Testis (tissue), 5 donors: ENCODE data around the gene ZFP2. TPM values are rescaled to one million over a fixed set of nuclear protein-coding genes. Genes with fewer than 3 reads are reported as not detected.
"Not testable (repeated sequence)": the region's sequence is repeated elsewhere in the genome, so short reads cannot be mapped to it uniquely, and the experiment has no call there.

Source experiments
- DNase-seq: peaks from one replicate; pipeline ENCODE4 v3.0.0-alpha.2; 2019
- H3K27ac ChIP-seq, 2 donors: fragments of 200-600 bp; sonication (generic); one replicate each; pipeline ENCODE4 v1.5.1; 2019
- H3K27me3 ChIP-seq: fragments of 200-600 bp; sonication (generic); one replicate; pipeline ENCODE4 v1.5.1; 2019
- H3K36me3 ChIP-seq: fragments of 200-600 bp; sonication (generic); one replicate; pipeline ENCODE4 v1.5.1; 2017; ENCODE audit warnings: low read depth; ENCODE audit errors: missing control alignments
- H3K4me1 ChIP-seq: fragments of 200-600 bp; sonication (generic); one replicate; pipeline ENCODE4 v1.5.1; 2019
- H3K4me3 ChIP-seq, 2 donors: fragments of 200-600 bp; sonication (generic); one replicate each; pipeline ENCODE4 v1.5.1; 2017 to 2019
- H3K9me3 ChIP-seq: fragments of 200-600 bp; sonication (generic); one replicate; pipeline ENCODE4 v1.5.1; 2017
- POLR2A ChIP-seq: fragments of 450-650 bp; IDR thresholded peaks from one replicate; pipeline ENCODE4 v1.6.1; 2017; ENCODE audit warnings: antibody characterized with exemption, mild to moderate bottlenecking, moderate library complexity
- WGBS, 2 donors: methylation state at CpG; one replicate each; pipeline ENCODE4 v1.1.5; 2018; 5-methylcytosine and 5-hydroxymethylcytosine counted together
- intact Hi-C: fragments of 100-400 bp; cut with DNase I; formaldehyde crosslinking; loops from one replicate; pipeline ENCODE4 v1.15.1; 2023; ENCODE audit warnings: low total_unique reads
- long read RNA-seq, 2 donors: transcript quantifications; one replicate each; lab custom pipeline, GENCODE V29; 2026
- polyA plus RNA-seq: library from polyadenylated mRNA; stranded (reverse); fragments of 350-450 nt; fragmentation: Illumina TruSeq; extraction: RNeasy Lipid Tissue Mini Kit (QIAGEN cat#74804); gene quantifications from one replicate; pipeline ENCODE4 v1.2.3, GENCODE V29; 2014; ENCODE audit warnings: low read depth, low replicate concordance; ENCODE audit not compliant: insufficient read depth
- total RNA-seq, 2 donors: library from RNA; depleted of rRNA; stranded (reverse); fragments of >200 nt; gene quantifications; one replicate each; pipeline ENCODE4 v1.2.3, GENCODE V29; 2016
- TF ChIP-seq, protein P1 (sequence below), 3 experiments: fragments of 450-650 bp in 2 of 3; fragments of 200-600 bp in 1 of 3; sonication (generic) in 1 of 3; IDR thresholded peaks; one replicate each; pipeline ENCODE4 v1.5.1; 2016 to 2019; ENCODE audit warnings: antibody characterized with exemption in 3 of 3, mild to moderate bottlenecking in 2 of 3, moderate library complexity in 1 of 3

ZFP2 gene
- total RNA-seq (10 to 100 TPM in 1 of 2 donors, 1 to 10 TPM in 1; 6.8 to 10.4 TPM), polyA plus RNA-seq (2.7 TPM)
- long read RNA-seq, donor 1: 0 reads
- long read RNA-seq, donor 2: 0 reads

DNA sequence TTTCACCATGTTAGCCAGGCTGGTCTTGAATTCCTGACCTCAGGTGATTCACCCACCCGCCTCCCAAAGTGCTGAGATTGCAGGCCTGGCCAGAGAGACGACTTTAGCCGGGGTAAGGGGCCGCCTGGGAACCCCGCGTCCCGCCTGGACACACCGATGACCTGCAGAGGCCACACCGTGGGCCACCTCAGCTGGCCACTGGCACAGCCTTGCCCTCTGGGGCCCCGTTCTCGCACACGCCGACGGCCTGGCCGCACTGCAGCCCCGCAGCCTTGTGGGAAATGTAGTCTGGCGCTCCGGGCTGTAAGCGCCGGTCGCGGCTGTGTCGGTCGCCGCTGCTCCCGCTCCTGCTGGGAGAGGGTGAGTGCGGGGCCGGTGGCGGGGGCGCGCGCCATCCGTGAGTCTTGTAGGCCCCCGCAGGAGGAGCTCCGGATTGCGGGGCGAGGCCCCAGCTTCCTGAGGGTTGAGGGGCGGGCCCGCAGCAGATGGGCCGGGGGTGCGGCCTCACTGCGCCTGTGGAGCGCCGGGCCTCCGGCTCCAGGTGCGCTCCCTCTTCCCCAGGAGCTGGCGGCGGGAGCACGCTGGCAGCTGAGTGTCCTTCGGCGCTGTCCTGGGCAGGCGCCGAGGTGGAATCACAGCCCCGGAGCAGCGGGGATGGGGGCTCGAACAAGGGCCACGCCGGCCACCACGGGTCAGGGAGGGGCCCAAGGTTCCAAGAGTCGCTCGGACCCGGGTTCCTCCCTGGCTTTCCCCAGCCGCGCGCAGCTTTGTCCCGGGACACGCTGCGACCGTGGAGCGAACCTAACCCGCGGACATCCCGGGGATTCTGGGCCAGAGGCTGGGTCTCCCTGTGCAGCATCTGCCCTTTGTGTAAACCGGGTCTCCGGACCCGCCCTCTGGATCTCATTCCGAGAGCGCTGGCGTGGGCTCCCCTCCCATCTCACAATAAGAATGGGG, at the start of gene ZFP2:
TSS of gene ZFP2 (plus strand) at position 299 of the 957 bp plus-strand sequence. CDS start 35,401 bp downstream, outside the sequence.
- Histone ChIP-seq H3K4me3 (peak within 1 kb of the TSS; percentile 66 to 72), H3K27ac (peak within 1 kb of the TSS; percentile 9 to 36), H3K27me3 (no peaks in the 10 kb centered on the region), H3K4me1 (no peaks in the 10 kb centered on the region), H3K9me3 (no peaks in the 10 kb centered on the region), H3K36me3 (no peaks in the 10 kb centered on the region)
- peak; percentile 83 for DNase-seq
- no peak for TF ChIP-seq POLR2A
- TF ChIP-seq, protein P1, sequence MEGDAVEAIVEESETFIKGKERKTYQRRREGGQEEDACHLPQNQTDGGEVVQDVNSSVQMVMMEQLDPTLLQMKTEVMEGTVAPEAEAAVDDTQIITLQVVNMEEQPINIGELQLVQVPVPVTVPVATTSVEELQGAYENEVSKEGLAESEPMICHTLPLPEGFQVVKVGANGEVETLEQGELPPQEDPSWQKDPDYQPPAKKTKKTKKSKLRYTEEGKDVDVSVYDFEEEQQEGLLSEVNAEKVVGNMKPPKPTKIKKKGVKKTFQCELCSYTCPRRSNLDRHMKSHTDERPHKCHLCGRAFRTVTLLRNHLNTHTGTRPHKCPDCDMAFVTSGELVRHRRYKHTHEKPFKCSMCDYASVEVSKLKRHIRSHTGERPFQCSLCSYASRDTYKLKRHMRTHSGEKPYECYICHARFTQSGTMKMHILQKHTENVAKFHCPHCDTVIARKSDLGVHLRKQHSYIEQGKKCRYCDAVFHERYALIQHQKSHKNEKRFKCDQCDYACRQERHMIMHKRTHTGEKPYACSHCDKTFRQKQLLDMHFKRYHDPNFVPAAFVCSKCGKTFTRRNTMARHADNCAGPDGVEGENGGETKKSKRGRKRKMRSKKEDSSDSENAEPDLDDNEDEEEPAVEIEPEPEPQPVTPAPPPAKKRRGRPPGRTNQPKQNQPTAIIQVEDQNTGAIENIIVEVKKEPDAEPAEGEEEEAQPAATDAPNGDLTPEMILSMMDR (IDR thresholded peaks at IDR 0.05): no peak
- intact Hi-C loops: no loop called here
- 2 to 6% methylated on average over 14 to 73 of the region's 79 CpGs for WGBS, 2 donors

DNA sequence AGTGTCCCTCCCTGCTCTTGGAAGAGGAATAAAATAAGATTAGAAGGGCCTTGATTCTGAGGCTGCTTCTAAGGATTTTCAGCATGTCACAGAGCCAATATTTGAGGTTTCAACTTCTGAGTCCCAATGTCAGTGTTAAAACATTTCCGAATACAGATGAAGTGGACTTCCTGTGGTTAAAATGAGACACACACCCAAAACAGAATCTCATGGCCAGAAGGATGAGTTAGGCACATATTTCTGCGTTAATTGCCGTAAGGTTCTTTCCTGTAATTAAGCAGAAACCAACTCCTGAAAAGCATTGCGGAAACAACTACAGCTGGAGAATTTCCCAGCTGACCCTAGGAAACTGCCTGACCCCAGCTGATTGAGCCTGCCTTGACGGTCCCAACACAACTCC, 46.4 kb upstream of the ZFP2 start:
- Histone ChIP-seq H3K27ac (no peak overlapping the region), H3K4me1 (no peaks in the 10 kb centered on the region), H3K27me3 (no peaks in the 10 kb centered on the region), H3K36me3 (no peaks in the 10 kb centered on the region), H3K4me3 (no peak overlapping the region), H3K9me3 (no peaks in the 10 kb centered on the region)
- DNase-seq: no peak
- intact Hi-C loops: no loop called here
- TF ChIP-seq POLR2A: no peak
- 78 to 79% methylated on average over 5 of the region's 5 CpGs for WGBS, 2 donors

DNA sequence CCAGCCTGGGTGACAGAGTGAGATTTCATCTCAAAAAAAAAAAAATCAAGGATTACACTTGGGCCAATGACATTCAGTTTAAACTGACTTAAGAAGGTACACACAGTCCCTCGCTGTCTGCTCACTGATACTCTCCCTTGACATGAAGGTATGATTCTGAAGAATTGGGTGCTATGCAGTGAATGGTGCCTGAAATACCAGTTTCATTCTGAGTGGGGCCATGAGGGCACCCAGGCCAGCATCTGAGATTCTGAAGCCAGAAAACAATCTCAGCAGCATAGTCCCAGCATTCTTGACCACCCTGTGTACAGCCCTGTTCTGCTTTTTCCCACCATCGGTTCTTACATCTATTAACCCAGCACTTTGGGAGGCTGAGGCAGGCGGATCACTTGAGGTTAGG, 43.8 kb upstream of the ZFP2 start:
- Histone ChIP-seq H3K36me3 (no peaks in the 10 kb centered on the region), H3K4me1 (no peaks in the 10 kb centered on the region), H3K9me3 (no peaks in the 10 kb centered on the region), H3K4me3 (no peak overlapping the region), H3K27me3 (no peaks in the 10 kb centered on the region), H3K27ac (no peak overlapping the region)
- DNase-seq: no peak
- WGBS, 2 donors: 90 to 99% methylated on average over 3 of the region's 3 CpGs
- no peak for TF ChIP-seq POLR2A
- TF ChIP-seq, protein P1 (IDR thresholded peaks at IDR 0.05): no peak
- intact Hi-C loops: no loop called here

DNA sequence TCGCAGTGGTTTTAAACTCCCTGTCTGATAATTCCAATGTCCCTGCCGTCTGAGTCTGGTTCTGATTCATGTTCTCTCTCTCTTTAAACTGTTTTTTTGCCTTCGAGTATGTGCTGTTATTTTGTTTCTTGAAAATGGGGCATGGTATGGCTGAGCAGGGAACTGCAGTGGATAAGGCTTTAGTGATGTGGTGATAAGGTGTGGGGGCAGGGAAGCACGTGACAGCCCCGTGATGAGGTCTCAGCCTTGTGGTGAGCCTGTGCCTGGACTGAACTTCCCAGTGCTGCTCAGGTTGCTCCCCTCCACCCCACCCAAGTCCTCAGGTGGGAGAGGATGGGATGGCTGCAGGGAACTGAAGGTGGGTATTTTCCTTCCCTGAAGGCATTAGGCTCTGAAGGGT, 41.4 kb upstream of the ZFP2 start:
- Histone ChIP-seq H3K27me3 (no peaks in the 10 kb centered on the region), H3K27ac (no peak overlapping the region), H3K9me3 (no peaks in the 10 kb centered on the region), H3K36me3 (no peaks in the 10 kb centered on the region), H3K4me1 (peaks cover 1% of the 10 kb centered on the region), H3K4me3 (no peak overlapping the region)
- intact Hi-C loops: no loop called here
- TF ChIP-seq POLR2A: no peak
- TF ChIP-seq, protein P1 (IDR thresholded peaks at IDR 0.05): no peak
- DNase-seq: no peak
- 56 to 61% methylated on average over 5 of the region's 5 CpGs for WGBS, 2 donors

DNA sequence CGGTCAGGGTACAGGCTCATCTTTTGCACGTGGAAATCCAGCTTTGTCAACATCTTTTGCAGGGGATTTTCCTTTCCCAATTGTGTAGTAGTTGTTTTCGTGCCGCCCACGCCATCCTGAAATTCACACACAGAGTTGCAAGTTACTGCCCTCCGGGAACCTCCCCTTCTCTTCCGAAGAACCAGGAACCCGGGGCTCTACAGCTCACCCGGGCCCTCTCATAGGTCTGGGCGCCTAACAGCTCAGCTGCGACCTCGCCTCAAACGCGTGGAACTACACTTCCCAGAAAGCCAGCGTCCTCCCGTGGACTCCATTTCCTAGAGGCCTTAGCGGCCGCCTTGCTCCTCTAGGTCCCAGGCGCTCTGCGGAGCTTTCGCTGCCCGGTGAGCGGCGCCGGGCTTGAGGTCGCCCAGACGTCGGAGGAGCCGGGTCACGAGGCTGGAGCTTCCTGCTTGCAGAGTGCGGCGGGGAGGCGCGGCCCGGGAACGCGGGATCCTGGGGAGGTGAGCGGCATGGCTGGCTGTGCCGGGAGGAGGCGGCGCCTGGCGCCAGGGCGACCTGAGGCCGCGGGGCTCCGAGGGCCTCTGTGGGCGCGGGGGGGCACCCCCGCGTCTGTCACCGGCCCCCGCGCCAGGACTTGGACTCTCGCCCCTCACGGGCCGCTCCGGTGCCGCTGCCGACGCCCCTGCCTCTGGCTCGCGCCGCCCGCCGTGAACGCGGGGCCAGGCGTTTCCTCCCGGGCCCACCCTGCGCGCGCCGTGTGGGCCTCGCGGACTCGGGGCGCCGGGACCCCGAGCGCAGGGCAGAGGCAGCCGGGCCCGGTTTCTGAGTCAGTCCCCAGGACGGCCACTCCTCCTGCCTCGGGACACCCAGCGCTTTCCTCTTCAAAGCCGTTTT, 35.8 kb upstream of the ZFP2 start, which contains the start of gene ZNF354B:
TSS of gene ZNF354B (plus strand) at position 329 of the 897 bp plus-strand sequence. CDS start 1,095 bp downstream, outside the sequence.
- H3K4me1 ChIP-seq: peaks cover 9% of the 10 kb centered on the region
- no peaks in the 10 kb centered on the region for H3K27me3 ChIP-seq
- 1% methylated on average over 19 to 53 of the region's 86 CpGs for WGBS, 2 donors
- peak within 1 kb of the TSS; percentile 44 to 85 for H3K27ac ChIP-seq
- TF ChIP-seq, protein P1 (IDR thresholded peaks at IDR 0.05): peak in 1 of 3 experiments; percentile 12
- no peak for TF ChIP-seq POLR2A
- no peaks in the 10 kb centered on the region for H3K36me3 ChIP-seq
- H3K9me3 ChIP-seq: no peaks in the 10 kb centered on the region
- DNase-seq: peak; percentile 95
- H3K4me3 ChIP-seq: peak within 1 kb of the TSS; percentile 73 to 86
- intact Hi-C loops: no loop called here

DNA sequence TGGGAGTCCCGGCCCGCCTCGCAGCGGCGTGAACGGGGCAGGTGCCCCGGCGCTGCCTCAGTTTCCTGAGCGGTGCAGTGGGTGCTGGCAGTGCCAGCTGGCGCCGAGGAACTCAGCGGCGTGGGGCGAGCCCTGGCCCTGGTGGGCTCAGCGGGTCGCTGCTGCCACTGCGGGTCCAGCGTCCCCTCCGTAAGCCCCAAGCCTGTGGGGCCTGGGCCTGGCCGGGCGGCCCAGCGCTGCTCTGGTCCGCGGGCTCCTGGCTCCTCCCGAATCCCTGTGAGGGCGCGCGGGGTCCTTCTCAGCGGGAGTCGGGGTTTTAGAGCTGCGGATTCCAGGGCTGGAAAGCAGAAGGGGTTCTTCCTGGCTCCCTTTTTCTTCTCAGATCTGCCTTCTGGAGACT, 35.1 kb upstream of the ZFP2 start:
- H3K27me3 ChIP-seq, DNase-seq, intact Hi-C loops, H3K9me3 ChIP-seq, H3K36me3 ChIP-seq, H3K4me1 ChIP-seq: not testable (repeated sequence)
- peak overlapping the region; percentile 73 to 86 for H3K4me3 ChIP-seq
- no CpG with 5 or more reads among the region's 31 CpGs for WGBS, 2 donors
- H3K27ac ChIP-seq: peak overlapping the region in 1 of 2 donors; percentile 44
